ENCODE results near the gene SHOX.
"Not testable (repeated sequence)": the region's sequence is repeated elsewhere in the genome, so short reads cannot be mapped to it uniquely, and the experiment has no call there.

SHOX gene

DNA sequence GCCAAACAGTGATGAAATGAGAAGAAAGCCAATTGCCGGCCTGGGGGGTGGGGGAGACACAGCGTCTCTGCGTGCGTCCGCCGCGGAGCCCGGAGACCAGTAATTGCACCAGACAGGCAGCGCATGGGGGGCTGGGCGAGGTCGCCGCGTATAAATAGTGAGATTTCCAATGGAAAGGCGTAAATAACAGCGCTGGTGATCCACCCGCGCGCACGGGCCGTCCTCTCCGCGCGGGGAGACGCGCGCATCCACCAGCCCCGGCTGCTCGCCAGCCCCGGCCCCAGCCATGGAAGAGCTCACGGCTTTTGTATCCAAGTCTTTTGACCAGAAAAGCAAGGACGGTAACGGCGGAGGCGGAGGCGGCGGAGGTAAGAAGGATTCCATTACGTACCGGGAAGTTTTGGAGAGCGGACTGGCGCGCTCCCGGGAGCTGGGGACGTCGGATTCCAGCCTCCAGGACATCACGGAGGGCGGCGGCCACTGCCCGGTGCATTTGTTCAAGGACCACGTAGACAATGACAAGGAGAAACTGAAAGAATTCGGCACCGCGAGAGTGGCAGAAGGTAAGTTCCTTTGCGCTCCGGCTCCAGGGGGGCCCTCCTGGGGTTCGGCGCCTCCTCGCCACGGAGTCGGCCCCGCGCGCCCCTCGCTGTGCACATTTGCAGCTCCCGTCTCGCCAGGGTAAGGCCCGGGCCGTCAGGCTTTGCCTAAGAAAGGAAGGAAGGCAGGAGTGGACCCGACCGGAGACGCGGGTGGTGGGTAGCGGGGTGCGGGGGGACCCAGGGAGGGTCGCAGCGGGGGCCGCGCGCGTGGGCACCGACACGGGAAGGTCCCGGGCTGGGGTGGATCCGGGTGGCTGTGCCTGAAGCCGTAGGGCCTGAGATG is at the start of gene SHOX:
Gene SHOX, plus strand, starts transcription at position 180 of the 885 bp plus-strand sequence. Its CDS starts 107 bp downstream, at position 287.
- DNase-seq: no peak

DNA sequence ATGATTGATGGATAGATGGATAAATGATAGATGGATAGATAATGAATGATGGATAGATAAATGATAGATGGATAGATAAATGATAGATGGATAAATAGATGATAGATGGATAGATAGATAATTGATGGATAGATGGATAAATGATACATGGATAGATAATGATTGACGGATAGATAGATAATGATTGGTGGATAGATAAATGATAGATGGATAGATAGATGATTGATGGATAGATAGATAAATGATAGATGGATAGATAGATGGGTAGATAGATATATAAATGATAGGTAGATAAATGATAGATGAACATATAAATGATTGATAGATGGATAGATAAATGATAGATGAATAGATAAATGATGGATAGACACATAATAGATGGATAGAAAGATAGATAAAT is 49.5 kb upstream of the SHOX start:
- no peak for DNase-seq

DNA sequence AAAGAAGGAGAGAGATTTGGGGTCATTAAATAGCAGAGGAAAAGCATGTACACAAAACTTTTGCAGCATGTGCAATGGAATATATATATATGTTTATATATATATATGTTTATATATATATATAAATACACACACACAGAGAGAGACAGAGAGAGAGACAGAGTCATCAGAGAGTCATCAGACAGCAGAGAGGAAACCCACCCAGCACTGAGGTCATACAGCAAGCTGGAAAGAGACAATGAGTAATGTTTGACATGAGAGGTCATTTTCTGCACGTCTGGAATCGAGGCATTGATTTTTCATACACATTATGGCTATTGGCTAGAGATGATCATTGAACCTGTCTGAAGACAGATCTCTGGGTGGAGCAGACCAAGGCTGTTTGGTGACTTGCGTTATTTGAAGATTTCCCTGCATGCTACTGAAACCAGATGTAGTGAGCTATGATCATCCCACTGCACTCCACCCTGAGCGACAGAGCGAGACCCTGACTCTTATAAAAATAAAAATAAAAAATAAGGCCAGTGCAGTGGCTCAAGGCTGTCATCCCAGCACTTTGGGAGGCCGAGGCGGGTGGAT is 48.8 kb upstream of the SHOX start:
- DNase-seq: no peak

DNA sequence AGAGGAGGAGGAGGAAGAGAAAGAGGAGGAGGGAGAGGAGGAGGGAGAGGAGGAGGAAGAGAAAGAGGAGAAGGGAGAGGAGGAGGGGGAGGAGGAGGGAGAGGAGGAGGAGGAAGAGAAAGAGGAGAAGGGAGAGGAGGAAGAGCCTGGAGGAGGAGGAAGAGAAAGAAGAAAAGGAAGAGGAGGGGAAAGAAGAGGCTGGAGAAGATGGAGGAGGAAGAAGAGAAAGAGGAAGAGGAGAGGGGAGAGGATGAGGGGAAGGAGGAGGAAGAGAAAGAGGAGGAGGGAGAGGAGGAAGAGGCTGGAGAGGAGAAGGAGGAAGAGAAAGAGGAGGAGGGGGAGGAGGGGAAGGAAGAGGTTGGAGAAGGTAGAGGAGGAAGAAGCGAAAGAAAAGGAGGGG is 46.0 kb upstream of the SHOX start:
- DNase-seq: no peak

GRCh38 chrX:585115-585808 is 45.3 kb upstream of the SHOX start:
- DNase-seq: no peak

DNA sequence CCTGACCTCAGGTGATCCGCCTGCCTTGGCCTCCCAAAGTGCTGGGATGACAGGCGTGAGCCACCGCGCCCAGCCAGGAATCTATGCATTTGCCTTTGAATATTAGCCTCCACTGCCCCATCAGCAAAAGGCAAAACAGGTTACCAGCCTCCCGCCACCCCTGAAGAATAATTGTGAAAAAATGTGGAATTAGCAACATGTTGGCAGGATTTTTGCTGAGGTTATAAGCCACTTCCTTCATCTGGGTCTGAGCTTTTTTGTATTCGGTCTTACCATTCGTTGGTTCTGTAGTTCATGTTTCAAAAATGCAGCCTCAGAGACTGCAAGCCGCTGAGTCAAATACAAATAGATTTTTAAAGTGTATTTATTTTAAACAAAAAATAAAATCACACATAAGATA is 44.2 kb upstream of the SHOX start:
- DNase-seq: no peak

DNA sequence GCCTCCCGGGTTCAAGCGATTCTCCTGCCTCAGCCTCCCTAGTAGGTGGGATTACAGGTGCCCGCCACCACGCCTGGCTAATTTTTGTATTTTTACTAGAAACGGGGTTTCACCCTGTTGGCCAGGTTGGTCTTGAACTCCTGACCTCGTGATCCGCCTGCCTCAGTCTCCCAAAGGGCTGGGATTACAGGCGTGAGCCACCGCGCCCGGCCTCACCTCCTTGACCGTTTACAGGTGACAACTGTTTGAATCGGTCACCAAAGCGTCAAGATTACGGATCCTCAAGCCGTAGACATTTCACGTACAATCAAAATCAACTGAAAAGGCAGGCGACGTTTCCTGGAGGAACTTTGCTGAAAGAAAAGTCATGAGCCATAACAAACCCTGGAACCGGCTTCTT is 41.3 kb upstream of the SHOX start:
- DNase-seq: not testable (repeated sequence)

DNA sequence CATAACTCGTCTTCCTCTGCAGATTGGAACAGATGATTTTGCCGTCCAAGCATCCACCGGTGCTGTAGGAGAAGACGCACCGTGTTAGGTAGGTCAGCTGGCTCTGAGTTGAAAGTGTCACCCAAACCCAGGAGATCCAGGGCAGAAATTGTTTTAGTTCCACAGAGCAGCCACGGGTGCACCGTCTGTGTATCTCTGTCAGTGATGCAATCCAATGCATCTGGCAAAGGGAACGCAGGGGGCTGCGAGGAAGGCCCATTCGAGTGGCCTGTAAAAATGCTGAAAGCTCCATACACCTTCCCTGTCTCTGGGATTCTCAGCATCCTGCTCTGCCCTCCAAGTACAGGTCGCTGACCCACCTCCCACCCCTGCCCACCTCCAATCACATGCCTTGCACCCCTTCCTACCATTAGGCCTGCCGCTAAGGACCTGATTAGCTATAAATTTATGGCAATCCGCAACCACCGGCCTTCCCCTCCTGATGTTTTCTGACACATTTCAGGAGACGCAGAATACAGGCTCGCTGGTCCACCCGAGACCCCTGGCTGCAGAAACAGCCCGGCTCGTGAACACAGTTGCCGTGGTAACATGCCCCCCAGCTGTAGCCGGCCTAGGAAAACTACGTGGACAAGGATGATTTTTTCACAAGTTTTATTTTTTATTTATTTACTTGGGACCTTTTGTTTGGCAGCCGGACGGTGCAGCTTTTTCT is 39.7 kb upstream of the SHOX start:
- no peak for DNase-seq

GRCh38 chrX:599837-600715 is 30.5 kb upstream of the SHOX start:
- DNase-seq: no peak

- not testable (repeated sequence) for DNase-seq
Observed at GRCh38 chrX:603029-603428, 27.6 kb upstream of the SHOX start.

DNA sequence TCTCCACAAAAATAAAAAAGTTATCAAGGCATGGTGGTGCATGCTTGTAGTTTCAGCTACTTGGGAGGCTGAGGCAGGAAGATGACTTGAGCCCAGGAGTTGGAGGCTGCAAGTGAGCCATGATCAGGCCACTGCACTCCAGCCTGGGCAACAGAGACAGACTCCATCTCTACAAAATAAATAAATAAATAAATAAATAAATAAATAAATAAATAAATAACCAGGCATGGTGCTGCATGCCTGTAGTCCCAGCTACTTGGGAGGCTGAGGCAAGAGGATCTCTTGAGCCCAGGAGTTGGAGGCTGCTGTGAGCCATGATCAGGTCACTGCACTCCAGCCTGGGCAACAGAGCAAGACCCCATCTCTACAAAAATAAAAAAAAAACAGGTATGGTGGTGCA is 26.0 kb upstream of the SHOX start:
- not testable (repeated sequence) for DNase-seq

GRCh38 chrX:608088-608487 is 22.5 kb upstream of the SHOX start:
- not testable (repeated sequence) for DNase-seq

- no peak for DNase-seq
Observed at GRCh38 chrX:614136-614535, 16.5 kb upstream of the SHOX start.

- no peak for DNase-seq
Observed at GRCh38 chrX:617401-617800, 13.2 kb upstream of the SHOX start.

DNA sequence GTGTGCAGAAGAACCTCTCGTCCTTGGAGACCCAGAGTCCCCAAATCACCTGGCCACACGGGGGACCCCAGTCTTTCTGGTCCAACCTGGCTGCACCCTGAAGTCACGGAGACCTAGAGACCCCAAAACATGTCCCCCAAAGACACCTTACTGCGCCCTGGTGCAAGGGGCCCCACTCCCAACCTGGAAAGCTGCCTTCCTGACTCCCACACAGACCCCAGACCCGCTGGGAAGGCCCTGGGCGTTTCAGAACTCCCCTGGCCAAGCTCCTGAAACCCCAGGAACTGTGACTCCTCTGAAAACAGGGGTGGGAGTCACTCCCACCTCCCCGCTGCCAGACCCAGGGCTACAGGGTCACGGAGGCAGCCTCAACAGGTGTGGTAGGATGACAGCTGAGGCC is 12.7 kb upstream of the SHOX start:
- DNase-seq: no peak

DNA sequence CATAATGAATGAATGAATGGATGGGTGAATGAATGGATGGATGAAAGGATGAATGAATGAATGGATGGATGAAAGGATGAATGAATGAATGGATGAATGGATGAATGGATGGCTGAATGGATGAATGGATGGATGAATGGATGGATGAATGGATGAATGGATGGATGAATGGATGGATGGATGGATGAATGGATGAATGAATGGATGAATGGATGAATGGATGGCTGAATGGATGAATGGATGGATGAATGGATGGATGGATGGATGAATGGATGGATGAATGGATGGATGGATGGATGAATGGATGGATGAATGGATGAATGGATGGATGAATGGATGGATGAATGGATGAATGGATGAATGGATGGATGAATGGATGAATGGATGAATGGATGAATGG is 12.3 kb upstream of the SHOX start:
- DNase-seq: not testable (repeated sequence)

- no peak for DNase-seq
Observed at GRCh38 chrX:618761-619450, 11.7 kb upstream of the SHOX start.

DNA sequence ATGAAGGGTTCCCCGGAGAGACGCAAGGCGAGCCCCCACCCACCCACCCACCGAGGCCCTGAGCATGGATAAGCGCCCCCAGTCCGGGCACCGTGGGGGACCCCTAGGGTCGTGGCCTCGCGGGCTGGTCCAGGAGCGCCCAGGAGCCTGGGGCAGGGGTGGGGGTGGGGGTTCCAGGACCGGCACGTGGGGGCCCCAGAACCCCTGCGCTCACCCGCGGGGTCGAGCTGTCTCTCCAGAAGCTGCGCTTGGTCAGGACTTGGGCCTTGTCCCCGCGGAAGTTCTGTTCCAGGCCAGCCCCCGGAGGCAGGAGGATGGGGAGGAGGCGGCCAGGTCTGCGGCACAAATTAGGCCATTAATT is 11.2 kb upstream of the SHOX start:
- no peak for DNase-seq

DNA sequence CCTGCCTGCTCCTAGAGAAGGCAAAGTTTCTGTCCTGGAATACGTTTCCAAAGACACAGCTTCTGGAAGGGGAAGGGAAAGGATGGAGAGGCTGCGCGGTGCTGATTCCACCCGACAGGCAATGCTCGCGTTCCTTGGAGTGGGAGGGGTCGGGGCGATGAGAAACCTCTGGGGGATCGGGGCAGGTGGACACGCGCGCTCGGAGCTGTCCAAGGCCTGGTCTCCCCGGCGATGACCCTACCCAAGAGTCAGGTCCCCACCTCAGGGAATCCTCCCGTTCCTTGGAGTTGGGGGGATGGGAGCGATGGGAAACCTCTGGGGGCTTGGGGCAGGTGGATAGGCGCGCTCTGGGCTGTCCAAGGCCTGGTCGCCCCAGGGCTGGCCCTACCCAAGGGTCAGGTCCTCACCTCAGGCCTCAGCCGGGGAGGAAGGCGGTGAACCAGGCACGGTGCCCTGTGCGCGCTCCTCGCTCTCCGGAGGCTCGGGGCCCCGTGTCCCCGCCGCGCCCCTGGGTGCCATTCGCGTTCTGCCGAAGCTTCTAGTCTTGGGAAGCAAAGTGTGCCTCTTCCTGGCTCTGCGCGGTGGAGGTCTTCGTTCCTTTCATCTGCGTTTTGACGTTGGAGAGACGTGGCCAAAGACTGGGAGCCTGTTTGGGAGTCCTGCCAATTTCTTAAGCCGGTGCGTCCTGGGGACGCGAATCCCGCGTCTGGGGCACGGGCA is 10.6 kb upstream of the SHOX start:
- DNase-seq: no peak

Data from hypothalamus (tissue), 51 donors.